CD14-positive monocyte (primary cell): ENCODE data around the gene PRSS16. TPM values are rescaled to one million over a fixed set of nuclear protein-coding genes. Genes with fewer than 3 reads are reported as not detected.

Source experiments
- DNase-seq, 3 donors: peaks; one replicate each; pipeline ENCODE4 v3.0.0-alpha.2; 2011 to 2022
- H2AFZ ChIP-seq: 2 replicates; pipeline ENCODE4 v1.6.0; 2012; ENCODE audit warnings: mild to moderate bottlenecking, low read depth, low read length, inconsistent platforms; ENCODE audit not compliant: insufficient read depth, poor library complexity, severe bottlenecking
- H3K27ac ChIP-seq, 2 donors: 1 replicate in 1 of 2; 2 replicates in 1 of 2; pipeline ENCODE4 v1.5.1; 2012 to 2013; ENCODE audit warnings: low read length in 2 of 2, control low read depth in 1 of 2, inconsistent platforms in 1 of 2, low read depth in 1 of 2, mild to moderate bottlenecking in 1 of 2
- H3K27me3 ChIP-seq, 2 donors: one replicate each; pipeline versions ENCODE4 v1.6.0 to v1.6.1; 2011 to 2013; ENCODE audit warnings: low read length in 2 of 2; ENCODE audit not compliant: control insufficient read depth in 2 of 2, insufficient read depth in 2 of 2
- H3K36me3 ChIP-seq, 2 donors: replicated peaks in 1 of 2; 1 replicate in 1 of 2; 2 replicates in 1 of 2; pipeline versions ENCODE4 v1.5.1 to v1.6.1; 2012 to 2013; ENCODE audit warnings: low read length in 2 of 2, control low read depth in 1 of 2, inconsistent platforms in 1 of 2, mild to moderate bottlenecking in 1 of 2; ENCODE audit not compliant: insufficient read depth in 2 of 2, control insufficient read depth in 1 of 2
- H3K4me1 ChIP-seq, 2 donors: 1 replicate in 1 of 2; 2 replicates in 1 of 2; pipeline versions ENCODE4 v1.5.1 to v1.6.1; 2012 to 2013; ENCODE audit warnings: low read length in 2 of 2, control low read depth in 1 of 2, inconsistent platforms in 1 of 2, mild to moderate bottlenecking in 1 of 2, moderate library complexity in 1 of 2; ENCODE audit not compliant: insufficient read depth in 2 of 2, control insufficient read depth in 1 of 2
- H3K4me2 ChIP-seq: replicated peaks from 2 replicates; pipeline ENCODE3; 2012; ENCODE audit warnings: low read length, moderate library complexity, mild to moderate bottlenecking; ENCODE audit not compliant: poor library complexity, severe bottlenecking; ENCODE audit errors: extremely low read depth
- H3K4me3 ChIP-seq, 3 experiments: fragments of 200-600 bp in 1 of 3; sonication (generic) in 1 of 3; replicated peaks in 1 of 3; 1 replicate in 2 of 3; 2 replicates in 1 of 3; pipeline ENCODE4 v1.5.1; 2011 to 2013; ENCODE audit warnings: low read length in 3 of 3, mild to moderate bottlenecking in 3 of 3, control low read depth in 2 of 3, low read depth in 2 of 3, inconsistent platforms in 1 of 3, moderate library complexity in 1 of 3
- H3K79me2 ChIP-seq: 2 replicates; pipeline ENCODE4 v1.6.0; 2012; ENCODE audit warnings: mild to moderate bottlenecking, control low read depth, inconsistent platforms, low read length, moderate library complexity; ENCODE audit not compliant: insufficient read depth
- H3K9ac ChIP-seq: 2 replicates; pipeline ENCODE4 v1.6.0; 2017; ENCODE audit warnings: low read length, mild to moderate bottlenecking; ENCODE audit not compliant: insufficient read depth, poor library complexity, severe bottlenecking
- H3K9me3 ChIP-seq, 2 donors: replicated peaks in 1 of 2; 1 replicate in 1 of 2; 2 replicates in 1 of 2; pipeline versions ENCODE4 v1.5.1 to v1.6.1; 2012 to 2013; ENCODE audit warnings: low read length in 2 of 2, control low read depth in 1 of 2; ENCODE audit not compliant: control insufficient read depth in 1 of 2, insufficient read depth in 1 of 2
- H4K20me1 ChIP-seq: 2 replicates; pipeline ENCODE4 v1.6.0; 2012; ENCODE audit warnings: mild to moderate bottlenecking, low read length, control low read depth, moderate library complexity; ENCODE audit not compliant: insufficient read depth
- H3K27ac Mint-ChIP-seq, 7 donors: one replicate each; pipeline ENCODE4 v1.8.0; 2020; ENCODE audit warnings: mild to moderate bottlenecking in 7 of 7, mixed read lengths in 7 of 7, moderate library complexity in 6 of 7, inconsistent platforms in 2 of 7
- H3K27me3 Mint-ChIP-seq, 3 donors: one replicate each; pipeline ENCODE4 v1.8.0; 2021 to 2022; ENCODE audit warnings: low read depth in 3 of 3, mild to moderate bottlenecking in 3 of 3, mixed read lengths in 3 of 3, moderate library complexity in 3 of 3, inconsistent platforms in 1 of 3
- H3K36me3 Mint-ChIP-seq, 2 donors: one replicate each; pipeline ENCODE4 v1.8.0; 2020; ENCODE audit warnings: mixed read lengths in 2 of 2, inconsistent platforms in 1 of 2, mild to moderate bottlenecking in 1 of 2
- H3K4me1 Mint-ChIP-seq: one replicate; pipeline ENCODE4 v1.8.0; 2020; ENCODE audit warnings: mild to moderate bottlenecking, mixed read lengths
- H3K4me3 Mint-ChIP-seq, 2 donors: one replicate each; pipeline ENCODE4 v1.8.0; 2020; ENCODE audit warnings: mild to moderate bottlenecking in 2 of 2, mixed read lengths in 2 of 2, moderate library complexity in 1 of 2
- H3K9me3 Mint-ChIP-seq, 7 donors: one replicate each; pipeline ENCODE4 v1.8.0; 2020 to 2022; ENCODE audit warnings: mixed read lengths in 7 of 7, mild to moderate bottlenecking in 6 of 7, moderate library complexity in 6 of 7, inconsistent platforms in 2 of 7
- CTCF ChIP-seq: fragments of 200-600 bp; IDR thresholded peaks from one replicate; pipeline ENCODE4 v1.8.0; 2022; ENCODE audit warnings: antibody characterized with exemption, mild to moderate bottlenecking
- whole genome bisulfite sequencing: methylation state at CpG from one replicate; pipeline ENCODE4 v1.1.5; 2013; ENCODE audit warnings: missing lambda C conversion rate; ENCODE audit not compliant: insufficient coverage; 5-methylcytosine and 5-hydroxymethylcytosine counted together
- intact Hi-C, 2 donors: fragments of 100-400 bp; cut with micrococcal nuclease; formaldehyde crosslinking; loops; one replicate each; pipeline versions ENCODE4 v1.15.0 to v1.15.1; 2023
- polyA plus RNA-seq, 3 donors: library from polyadenylated mRNA; depleted of rRNA in 1 of 3; unstranded in 2 of 3; stranded (reverse) in 1 of 3; fragments of 300-500 nt in 2 of 3; fragments of >200 nt in 1 of 3; fragmentation: Illumina TruSeq in 2 of 3; gene quantifications; 1 replicate in 2 of 3; 2 replicates in 1 of 3; pipeline ENCODE4 v1.2.3, GENCODE V29; 2012 to 2021

PRSS16 gene
- polyA plus RNA-seq, 3 donors: not detected

- H3K9ac ChIP-seq: no peak overlapping the region
- no peaks in the 10 kb centered on the region for H4K20me1 ChIP-seq
- Mint-ChIP-seq H3K4me1 (no peaks in the 10 kb centered on the region), H3K27ac (peak overlapping the region in 1 of 7 donors; percentile 23), H3K27me3 (peaks cover 81 to 93% (median 93%) of the 10 kb centered on the region in 3 donors), H3K36me3 (peaks cover 2 to 21% of the 10 kb centered on the region in 2 donors), H3K4me3 (peak overlapping the region in 1 of 2 donors; percentile 82), H3K9me3 (peaks cover 34 to 86% (median 74%) of the 10 kb centered on the region in 7 donors)
- H3K27ac ChIP-seq: no peak overlapping the region
- H3K4me3 ChIP-seq: no peak overlapping the region
- H3K36me3 ChIP-seq: no peaks in the 10 kb centered on the region
- no peak for DNase-seq
- no peak overlapping the region for H3K4me2 ChIP-seq
- 8% methylated on average over 27 of the region's 33 CpGs for WGBS
- no peaks in the 10 kb centered on the region for H3K4me1 ChIP-seq
- peaks cover 88 to 99% of the 10 kb centered on the region in 2 donors for H3K27me3 ChIP-seq
- TF ChIP-seq CTCF: no peak
- no peaks in the 10 kb centered on the region for H3K79me2 ChIP-seq
- intact Hi-C loops: no loop called here
- peaks cover 35 to 85% of the 10 kb centered on the region in 2 donors for H3K9me3 ChIP-seq
- H2AFZ ChIP-seq: no peak overlapping the region
Measured at GRCh38 chr6:27288136-27289044, 40.9 kb downstream of the PRSS16 start.

GRCh38 chr6:27290065-27290849, 42.8 kb downstream of the PRSS16 start:
- Mint-ChIP-seq H3K4me3 (peak overlapping the region in 1 of 2 donors; percentile 52), H3K27me3 (peaks cover 80 to 93% (median 92%) of the 10 kb centered on the region in 3 donors), H3K4me1 (no peaks in the 10 kb centered on the region), H3K36me3 (peaks cover 2 to 14% of the 10 kb centered on the region in 2 donors), H3K9me3 (peaks cover 27 to 86% (median 72%) of the 10 kb centered on the region in 7 donors), H3K27ac (no peak overlapping the region)
- H3K27ac ChIP-seq: no peak overlapping the region
- intact Hi-C loops: loop anchor here in 1 of 2 donors (10.0 kb wide), 1 partner anchor 385 kb away; no protein-coding TSS in a partner anchor
- WGBS: 8% methylated on average over 18 of the region's 25 CpGs
- H3K4me2 ChIP-seq: no peak overlapping the region
- no peak for DNase-seq
- no peaks in the 10 kb centered on the region for H4K20me1 ChIP-seq
- no peaks in the 10 kb centered on the region for H3K4me1 ChIP-seq
- H3K9ac ChIP-seq: no peak overlapping the region
- H3K4me3 ChIP-seq: no peak overlapping the region
- H3K9me3 ChIP-seq: peaks cover 25 to 85% of the 10 kb centered on the region in 2 donors
- H3K79me2 ChIP-seq: no peaks in the 10 kb centered on the region
- TF ChIP-seq CTCF: no peak
- no peak overlapping the region for H2AFZ ChIP-seq
- H3K27me3 ChIP-seq: peaks cover 88 to 98% of the 10 kb centered on the region in 2 donors
- no peaks in the 10 kb centered on the region for H3K36me3 ChIP-seq
